Measurements from ENCODE around the gene CFAP73.

The CFAP73 gene

GRCh38 chr12:113119980-113120669 is 29.4 kb upstream of the CFAP73 start:
- no peak for DNase-seq (ENCODE audit: low read depth in 1 of 2, low spot score in 1 of 2)

- no peak for DNase-seq (ENCODE audit: low read depth in 1 of 2, low spot score in 1 of 2)
These were observed 28.7 kb upstream of the CFAP73 start for GRCh38 chr12:113120670-113121370.

- no peak for DNase-seq (ENCODE audit: low read depth in 1 of 2, low spot score in 1 of 2)
These were observed 21.7 kb upstream of the CFAP73 start for GRCh38 chr12:113127791-113128199.

- DNase-seq (ENCODE audit: low read depth in 1 of 2, low spot score in 1 of 2), result no peak
These were observed 20.5 kb upstream of the CFAP73 start for GRCh38 chr12:113128802-113129663.

GRCh38 chr12:113129664-113130456 is 19.7 kb upstream of the CFAP73 start:
- DNase-seq (ENCODE audit: low read depth in 1 of 2, low spot score in 1 of 2), result no peak

GRCh38 chr12:113130457-113131135 is 18.9 kb upstream of the CFAP73 start:
- no peak for DNase-seq (ENCODE audit: low read depth in 1 of 2, low spot score in 1 of 2)

GRCh38 chr12:113131556-113131955 is 18.0 kb upstream of the CFAP73 start:
- no peak for DNase-seq (ENCODE audit: low read depth in 1 of 2, low spot score in 1 of 2)

GRCh38 chr12:113133036-113133435 is 16.5 kb upstream of the CFAP73 start:
- DNase-seq (ENCODE audit: low read depth in 1 of 2, low spot score in 1 of 2), result no peak

GRCh38 chr12:113133666-113134065 is 15.9 kb upstream of the CFAP73 start:
- DNase-seq (ENCODE audit: low read depth in 1 of 2, low spot score in 1 of 2), result no peak

GRCh38 chr12:113134071-113134470 is 15.5 kb upstream of the CFAP73 start:
- DNase-seq (ENCODE audit: low read depth in 1 of 2, low spot score in 1 of 2), result no peak

- DNase-seq (ENCODE audit: low read depth in 1 of 2, low spot score in 1 of 2), result no peak
These were observed 15.0 kb upstream of the CFAP73 start for GRCh38 chr12:113134521-113134951.

- peak; percentile 58 to 73 for DNase-seq (ENCODE audit: low read depth in 1 of 2, low spot score in 1 of 2)
These were observed 14.1 kb upstream of the CFAP73 start, which contains the start of gene RASAL1 for GRCh38 chr12:113135178-113136127. TSS of gene RASAL1 (minus strand) at chr12:113135761. CDS start at chr12:113135462, 299 bp downstream.

GRCh38 chr12:113136128-113136989 is 13.2 kb upstream of the CFAP73 start:
- peak; percentile 33 to 40 for DNase-seq (ENCODE audit: low read depth in 1 of 2, low spot score in 1 of 2)

GRCh38 chr12:113136990-113137511 is 12.5 kb upstream of the CFAP73 start:
- no peak for DNase-seq (ENCODE audit: low read depth in 1 of 2, low spot score in 1 of 2)

GRCh38 chr12:113137861-113138783 is 11.4 kb upstream of the CFAP73 start:
- no peak for DNase-seq (ENCODE audit: low read depth in 1 of 2, low spot score in 1 of 2)

- no peak for DNase-seq (ENCODE audit: low read depth in 1 of 2, low spot score in 1 of 2)
These were observed 10.7 kb upstream of the CFAP73 start for GRCh38 chr12:113138826-113139225.

GRCh38 chr12:113140706-113141105 is 8.8 kb upstream of the CFAP73 start:
- no peak for DNase-seq (ENCODE audit: low read depth in 1 of 2, low spot score in 1 of 2)
